ENCODE results near the gene ZRSR2.

Gene ZRSR2

GRCh38 chrX:15854080-15854655, 63.9 kb downstream of the ZRSR2 start:
- peaks cover 8% of the 10 kb centered on the region for H3K4me1 ChIP-seq (ENCODE audit: control insufficient read depth, insufficient read depth, low read length, unreplicated experiment)
- no peaks in the 10 kb centered on the region; the same call in 1 of the 2 replicates for H3K36me3 ChIP-seq (ENCODE audit: insufficient read depth, low read length)
- H3K4me3 ChIP-seq (ENCODE audit: low read depth, low read length): peak overlapping the region; percentile 88
- peak overlapping the region; percentile 29; the same call in 1 of the 2 replicates for H3K27ac ChIP-seq (ENCODE audit: low read depth, low read length)
- H3K27me3 ChIP-seq (ENCODE audit: insufficient read depth, low read length): peaks cover 13% of the 10 kb centered on the region
- H2AFZ ChIP-seq (ENCODE audit: low read length, unreplicated experiment): peak overlapping the region; percentile 55
- H3K79me2 ChIP-seq (ENCODE audit: control insufficient read depth, insufficient read depth, low read length, unreplicated experiment): no peaks in the 10 kb centered on the region

GRCh38 chrX:15854712-15855567, 64.7 kb downstream of the ZRSR2 start, which contains the start of gene AP1S2:
Gene AP1S2, minus strand, starts transcription at chrX:15854813. Its CDS starts 2,289 bp downstream, at chrX:15852524.
- peak within 1 kb of the TSS; percentile 58 for H3K27ac ChIP-seq (ENCODE audit: low read depth, low read length)
- peak within 1 kb of the TSS; percentile 88 for H3K4me3 ChIP-seq (ENCODE audit: low read depth, low read length)
- H3K79me2 ChIP-seq (ENCODE audit: control insufficient read depth, insufficient read depth, low read length, unreplicated experiment): no peaks in the 10 kb centered on the region
- peak within 1 kb of the TSS; percentile 84 for H2AFZ ChIP-seq (ENCODE audit: low read length, unreplicated experiment)
- H3K4me1 ChIP-seq (ENCODE audit: control insufficient read depth, insufficient read depth, low read length, unreplicated experiment): peaks cover 8% of the 10 kb centered on the region
- no peaks in the 10 kb centered on the region; the same call in 1 of the 2 replicates for H3K36me3 ChIP-seq (ENCODE audit: insufficient read depth, low read length)
- peaks cover 13% of the 10 kb centered on the region for H3K27me3 ChIP-seq (ENCODE audit: insufficient read depth, low read length)

- H3K36me3 ChIP-seq (ENCODE audit: insufficient read depth, low read length): no peaks in the 10 kb centered on the region; the same call in 1 of the 2 replicates
- H2AFZ ChIP-seq (ENCODE audit: low read length, unreplicated experiment): peak overlapping the region; percentile 84
- peaks cover 13% of the 10 kb centered on the region for H3K27me3 ChIP-seq (ENCODE audit: insufficient read depth, low read length)
- peak overlapping the region; percentile 58; the same call in 1 of the 2 replicates for H3K27ac ChIP-seq (ENCODE audit: low read depth, low read length)
- no peaks in the 10 kb centered on the region for H3K79me2 ChIP-seq (ENCODE audit: control insufficient read depth, insufficient read depth, low read length, unreplicated experiment)
- peaks cover 8% of the 10 kb centered on the region for H3K4me1 ChIP-seq (ENCODE audit: control insufficient read depth, insufficient read depth, low read length, unreplicated experiment)
- peak overlapping the region; percentile 88 for H3K4me3 ChIP-seq (ENCODE audit: low read depth, low read length)
These were observed 65.4 kb downstream of the ZRSR2 start for GRCh38 chrX:15855568-15856221.

GRCh38 chrX:15856222-15856587, 65.9 kb downstream of the ZRSR2 start:
- Histone ChIP-seq H3K36me3 (ENCODE audit: insufficient read depth, low read length) (no peaks in the 10 kb centered on the region; the same call in 1 of the 2 replicates), H3K27ac (ENCODE audit: low read depth, low read length) (no peak overlapping the region), H3K79me2 (ENCODE audit: control insufficient read depth, insufficient read depth, low read length, unreplicated experiment) (no peaks in the 10 kb centered on the region), H2AFZ (ENCODE audit: low read length, unreplicated experiment) (no peak overlapping the region), H3K4me1 (ENCODE audit: control insufficient read depth, insufficient read depth, low read length, unreplicated experiment) (peaks cover 8% of the 10 kb centered on the region), H3K27me3 (ENCODE audit: insufficient read depth, low read length) (peaks cover 17% of the 10 kb centered on the region), H3K4me3 (ENCODE audit: low read depth, low read length) (no peak overlapping the region)

GRCh38 chrX:15856636-15857035, 66.4 kb downstream of the ZRSR2 start:
- Histone ChIP-seq H3K27me3 (ENCODE audit: insufficient read depth, low read length) (peaks cover 22% of the 10 kb centered on the region), H2AFZ (ENCODE audit: low read length, unreplicated experiment) (no peak overlapping the region), H3K4me3 (ENCODE audit: low read depth, low read length) (no peak overlapping the region), H3K36me3 (ENCODE audit: insufficient read depth, low read length) (no peaks in the 10 kb centered on the region; the same call in 1 of the 2 replicates), H3K79me2 (ENCODE audit: control insufficient read depth, insufficient read depth, low read length, unreplicated experiment) (no peaks in the 10 kb centered on the region), H3K4me1 (ENCODE audit: control insufficient read depth, insufficient read depth, low read length, unreplicated experiment) (peaks cover 8% of the 10 kb centered on the region), H3K27ac (ENCODE audit: low read depth, low read length) (no peak overlapping the region)

- H3K27ac ChIP-seq (ENCODE audit: low read depth, low read length): no peak overlapping the region
- H3K4me1 ChIP-seq (ENCODE audit: control insufficient read depth, insufficient read depth, low read length, unreplicated experiment): peaks cover 8% of the 10 kb centered on the region
- peaks cover 27% of the 10 kb centered on the region for H3K27me3 ChIP-seq (ENCODE audit: insufficient read depth, low read length)
- H3K79me2 ChIP-seq (ENCODE audit: control insufficient read depth, insufficient read depth, low read length, unreplicated experiment): no peaks in the 10 kb centered on the region
- H2AFZ ChIP-seq (ENCODE audit: low read length, unreplicated experiment): no peak overlapping the region
- no peaks in the 10 kb centered on the region for H3K36me3 ChIP-seq (ENCODE audit: insufficient read depth, low read length)
- H3K4me3 ChIP-seq (ENCODE audit: low read depth, low read length): no peak overlapping the region
These were observed 67.8 kb downstream of the ZRSR2 start for GRCh38 chrX:15858051-15858450.

GRCh38 chrX:15860921-15861320, 70.6 kb downstream of the ZRSR2 start:
- H3K27me3 ChIP-seq (ENCODE audit: insufficient read depth, low read length): peaks cover 32% of the 10 kb centered on the region
- H3K4me3 ChIP-seq (ENCODE audit: low read depth, low read length): no peak overlapping the region
- no peaks in the 10 kb centered on the region for H3K36me3 ChIP-seq (ENCODE audit: insufficient read depth, low read length)
- H3K4me1 ChIP-seq (ENCODE audit: control insufficient read depth, insufficient read depth, low read length, unreplicated experiment): no peaks in the 10 kb centered on the region
- H3K27ac ChIP-seq (ENCODE audit: low read depth, low read length): no peak overlapping the region
- H2AFZ ChIP-seq (ENCODE audit: low read length, unreplicated experiment): no peak overlapping the region
- H3K79me2 ChIP-seq (ENCODE audit: control insufficient read depth, insufficient read depth, low read length, unreplicated experiment): no peaks in the 10 kb centered on the region

- Histone ChIP-seq H3K4me1 (ENCODE audit: control insufficient read depth, insufficient read depth, low read length, unreplicated experiment) (no peaks in the 10 kb centered on the region), H3K36me3 (ENCODE audit: insufficient read depth, low read length) (no peaks in the 10 kb centered on the region)
These were observed 73.7 kb downstream of the ZRSR2 start for GRCh38 chrX:15864023-15864422.

GRCh38 chrX:15864629-15865028, 74.3 kb downstream of the ZRSR2 start:
- Histone ChIP-seq H3K36me3 (ENCODE audit: insufficient read depth, low read length) (no peaks in the 10 kb centered on the region), H3K27ac (ENCODE audit: low read depth, low read length) (no peak overlapping the region), H2AFZ (ENCODE audit: low read length, unreplicated experiment) (no peak overlapping the region), H3K4me3 (ENCODE audit: low read depth, low read length) (no peak overlapping the region), H3K79me2 (ENCODE audit: control insufficient read depth, insufficient read depth, low read length, unreplicated experiment) (no peaks in the 10 kb centered on the region), H3K27me3 (ENCODE audit: insufficient read depth, low read length) (peaks cover 26% of the 10 kb centered on the region), H3K4me1 (ENCODE audit: control insufficient read depth, insufficient read depth, low read length, unreplicated experiment) (no peaks in the 10 kb centered on the region)

More at GRCh38 chrX:15864023-15864422, 73.7 kb downstream of the ZRSR2 start:
- Histone ChIP-seq H3K27ac (ENCODE audit: low read depth, low read length) (no peak overlapping the region), H3K79me2 (ENCODE audit: control insufficient read depth, insufficient read depth, low read length, unreplicated experiment) (no peaks in the 10 kb centered on the region), H3K4me3 (ENCODE audit: low read depth, low read length) (no peak overlapping the region), H2AFZ (ENCODE audit: low read length, unreplicated experiment) (no peak overlapping the region), H3K27me3 (ENCODE audit: insufficient read depth, low read length) (peaks cover 26% of the 10 kb centered on the region)

GRCh38 chrX:15866147-15866546, 75.9 kb downstream of the ZRSR2 start:
- no peaks in the 10 kb centered on the region for H3K4me1 ChIP-seq (ENCODE audit: control insufficient read depth, insufficient read depth, low read length, unreplicated experiment)
- H3K27ac ChIP-seq (ENCODE audit: low read depth, low read length): no peak overlapping the region
- H2AFZ ChIP-seq (ENCODE audit: low read length, unreplicated experiment): no peak overlapping the region
- H3K27me3 ChIP-seq (ENCODE audit: insufficient read depth, low read length): peaks cover 30% of the 10 kb centered on the region
- no peak overlapping the region for H3K4me3 ChIP-seq (ENCODE audit: low read depth, low read length)
- no peaks in the 10 kb centered on the region for H3K36me3 ChIP-seq (ENCODE audit: insufficient read depth, low read length)
- no peaks in the 10 kb centered on the region for H3K79me2 ChIP-seq (ENCODE audit: control insufficient read depth, insufficient read depth, low read length, unreplicated experiment)
